ENCODE results near the gene ZNF524.

The ZNF524 gene

GRCh38 chr19:55616395-55616875, 16.3 kb downstream of the ZNF524 start:
- Mint-ChIP-seq H3K4me3 (no peak overlapping the region), H3K9me3 (no peaks in the 10 kb centered on the region), H3K27me3 (ENCODE audit: low read depth) (no peaks in the 10 kb centered on the region), H3K36me3 (ENCODE audit: low read depth) (peaks cover 26% of the 10 kb centered on the region), H3K27ac (no peak overlapping the region), H3K4me1 (ENCODE audit: low read depth) (peaks cover 10% of the 10 kb centered on the region)

GRCh38 chr19:55617426-55617825, 17.3 kb downstream of the ZNF524 start:
- Mint-ChIP-seq H3K4me1 (ENCODE audit: low read depth) (peaks cover 10% of the 10 kb centered on the region), H3K27ac (no peak overlapping the region), H3K4me3 (no peak overlapping the region), H3K27me3 (ENCODE audit: low read depth) (no peaks in the 10 kb centered on the region), H3K9me3 (no peaks in the 10 kb centered on the region), H3K36me3 (ENCODE audit: low read depth) (peaks cover 26% of the 10 kb centered on the region)

GRCh38 chr19:55618426-55618825, 18.3 kb downstream of the ZNF524 start:
- H3K27ac Mint-ChIP-seq: no peak overlapping the region
- H3K4me1 Mint-ChIP-seq (ENCODE audit: low read depth): peaks cover 7% of the 10 kb centered on the region
- no peak overlapping the region for H3K4me3 Mint-ChIP-seq
- H3K9me3 Mint-ChIP-seq: no peaks in the 10 kb centered on the region
- H3K36me3 Mint-ChIP-seq (ENCODE audit: low read depth): peaks cover 21% of the 10 kb centered on the region
- no peaks in the 10 kb centered on the region for H3K27me3 Mint-ChIP-seq (ENCODE audit: low read depth)

- Mint-ChIP-seq H3K4me1 (ENCODE audit: low read depth) (peaks cover 13% of the 10 kb centered on the region), H3K4me3 (no peak overlapping the region), H3K9me3 (no peaks in the 10 kb centered on the region), H3K27ac (no peak overlapping the region), H3K36me3 (ENCODE audit: low read depth) (peaks cover 21% of the 10 kb centered on the region), H3K27me3 (ENCODE audit: low read depth) (no peaks in the 10 kb centered on the region)
Observed at GRCh38 chr19:55619286-55619685, 19.2 kb downstream of the ZNF524 start.

GRCh38 chr19:55620410-55621204, 20.5 kb downstream of the ZNF524 start:
- H3K36me3 Mint-ChIP-seq (ENCODE audit: low read depth): peaks cover 21% of the 10 kb centered on the region
- no peak overlapping the region for H3K27ac Mint-ChIP-seq
- no peaks in the 10 kb centered on the region for H3K27me3 Mint-ChIP-seq (ENCODE audit: low read depth)
- H3K9me3 Mint-ChIP-seq: no peaks in the 10 kb centered on the region
- no peak overlapping the region for H3K4me3 Mint-ChIP-seq
- H3K4me1 Mint-ChIP-seq (ENCODE audit: low read depth): peaks cover 19% of the 10 kb centered on the region

GRCh38 chr19:55621205-55621672, 21.2 kb downstream of the ZNF524 start:
- H3K27ac Mint-ChIP-seq: no peak overlapping the region
- H3K4me3 Mint-ChIP-seq: no peak overlapping the region
- peaks cover 23% of the 10 kb centered on the region for H3K4me1 Mint-ChIP-seq (ENCODE audit: low read depth)
- peaks cover 21% of the 10 kb centered on the region for H3K36me3 Mint-ChIP-seq (ENCODE audit: low read depth)
- no peaks in the 10 kb centered on the region for H3K9me3 Mint-ChIP-seq
- no peaks in the 10 kb centered on the region for H3K27me3 Mint-ChIP-seq (ENCODE audit: low read depth)

GRCh38 chr19:55621673-55622231, 21.7 kb downstream of the ZNF524 start:
- Mint-ChIP-seq H3K4me1 (ENCODE audit: low read depth) (peaks cover 29% of the 10 kb centered on the region), H3K9me3 (no peaks in the 10 kb centered on the region), H3K36me3 (ENCODE audit: low read depth) (peaks cover 19% of the 10 kb centered on the region), H3K27ac (no peak overlapping the region), H3K4me3 (no peak overlapping the region), H3K27me3 (ENCODE audit: low read depth) (no peaks in the 10 kb centered on the region)

- Mint-ChIP-seq H3K4me1 (ENCODE audit: low read depth) (peaks cover 34% of the 10 kb centered on the region), H3K4me3 (no peak overlapping the region), H3K27ac (no peak overlapping the region), H3K36me3 (ENCODE audit: low read depth) (peaks cover 15% of the 10 kb centered on the region), H3K9me3 (no peaks in the 10 kb centered on the region), H3K27me3 (ENCODE audit: low read depth) (no peaks in the 10 kb centered on the region)
Observed at GRCh38 chr19:55622242-55622969, 22.3 kb downstream of the ZNF524 start.

- Mint-ChIP-seq H3K4me3 (no peak overlapping the region), H3K36me3 (ENCODE audit: low read depth) (peaks cover 14% of the 10 kb centered on the region), H3K9me3 (no peaks in the 10 kb centered on the region), H3K4me1 (ENCODE audit: low read depth) (peaks cover 38% of the 10 kb centered on the region), H3K27me3 (ENCODE audit: low read depth) (peaks cover 4% of the 10 kb centered on the region), H3K27ac (peak overlapping the region; percentile 18)
Observed at GRCh38 chr19:55623130-55623529, 23.0 kb downstream of the ZNF524 start.

GRCh38 chr19:55623561-55623960, 23.5 kb downstream of the ZNF524 start:
- Mint-ChIP-seq H3K36me3 (ENCODE audit: low read depth) (peaks cover 13% of the 10 kb centered on the region), H3K27ac (no peak overlapping the region), H3K9me3 (no peaks in the 10 kb centered on the region), H3K4me1 (ENCODE audit: low read depth) (peaks cover 38% of the 10 kb centered on the region), H3K27me3 (ENCODE audit: low read depth) (peaks cover 5% of the 10 kb centered on the region), H3K4me3 (no peak overlapping the region)

GRCh38 chr19:55624109-55625003, 24.3 kb downstream of the ZNF524 start, which contains the start of gene ZNF784:
ZNF784 (minus strand) TSS chr19:55624566; CDS start chr19:55624561, 5 bp downstream.
- Mint-ChIP-seq H3K4me1 (ENCODE audit: low read depth) (peaks cover 38% of the 10 kb centered on the region), H3K36me3 (ENCODE audit: low read depth) (peaks cover 12% of the 10 kb centered on the region), H3K27me3 (ENCODE audit: low read depth) (peaks cover 5% of the 10 kb centered on the region), H3K4me3 (peak within 1 kb of the TSS; percentile 91), H3K27ac (peak within 1 kb of the TSS; percentile 97), H3K9me3 (no peaks in the 10 kb centered on the region)

- no peaks in the 10 kb centered on the region for H3K9me3 Mint-ChIP-seq
- H3K4me3 Mint-ChIP-seq: peak overlapping the region; percentile 91
- H3K36me3 Mint-ChIP-seq (ENCODE audit: low read depth): peaks cover 10% of the 10 kb centered on the region
- H3K4me1 Mint-ChIP-seq (ENCODE audit: low read depth): peaks cover 38% of the 10 kb centered on the region
- peaks cover 5% of the 10 kb centered on the region for H3K27me3 Mint-ChIP-seq (ENCODE audit: low read depth)
- peak overlapping the region; percentile 97 for H3K27ac Mint-ChIP-seq
Observed at GRCh38 chr19:55625004-55625326, 24.9 kb downstream of the ZNF524 start.

GRCh38 chr19:55626350-55626749, 26.3 kb downstream of the ZNF524 start:
- Mint-ChIP-seq H3K36me3 (ENCODE audit: low read depth) (peaks cover 3% of the 10 kb centered on the region), H3K27me3 (ENCODE audit: low read depth) (peaks cover 5% of the 10 kb centered on the region), H3K9me3 (no peaks in the 10 kb centered on the region), H3K27ac (peak overlapping the region; percentile 90), H3K4me3 (peak overlapping the region; percentile 75), H3K4me1 (ENCODE audit: low read depth) (peaks cover 34% of the 10 kb centered on the region)

- Mint-ChIP-seq H3K27me3 (ENCODE audit: low read depth) (peaks cover 5% of the 10 kb centered on the region), H3K4me3 (no peak overlapping the region), H3K27ac (peak overlapping the region; percentile 42), H3K36me3 (ENCODE audit: low read depth) (peaks cover 16% of the 10 kb centered on the region), H3K9me3 (no peaks in the 10 kb centered on the region), H3K4me1 (ENCODE audit: low read depth) (peaks cover 37% of the 10 kb centered on the region)
Observed at GRCh38 chr19:55632463-55632834, 32.4 kb downstream of the ZNF524 start.
